Neural progenitor cell (in vitro differentiated cells): ENCODE results near the gene STK32B. TPM values are rescaled to one million over a fixed set of nuclear protein-coding genes. Genes with fewer than 3 reads are reported as not detected.

ENCODE experiments used
- DNase-seq: peaks from one replicate; pipeline ENCODE4 v3.0.0-alpha.2; 2016; ENCODE audit warnings: low spot score
- H2AFZ ChIP-seq: fragments of 200-600 bp; sonication (generic); replicated peaks from 2 replicates; pipeline ENCODE4 v1.6.1; 2016; ENCODE audit warnings: antibody characterized with exemption
- H3F3A ChIP-seq: fragments of 200-600 bp; sonication (generic); 2 replicates; pipeline ENCODE4 v1.6.1; 2016; ENCODE audit warnings: antibody characterized with exemption, low read depth
- H3K27ac ChIP-seq: fragments of 200-600 bp; sonication (generic); 2 replicates; pipeline ENCODE4 v1.5.1; 2016; ENCODE audit warnings: mild to moderate bottlenecking
- H3K27me3 ChIP-seq: fragments of 200-600 bp; sonication (generic); 2 replicates; pipeline ENCODE4 v1.6.1; 2016; ENCODE audit warnings: mild to moderate bottlenecking, moderate library complexity
- H3K36me3 ChIP-seq: fragments of 200-600 bp; sonication (generic); 2 replicates; pipeline ENCODE4 v1.5.1; 2016
- H3K4me1 ChIP-seq: fragments of 200-600 bp; sonication (generic); 2 replicates; pipeline ENCODE4 v1.6.1; 2016; ENCODE audit warnings: mixed run types
- H3K4me2 ChIP-seq: fragments of 200-600 bp; sonication (generic); 2 replicates; pipeline ENCODE4 v1.6.1; 2016
- H3K4me3 ChIP-seq: fragments of 200-600 bp; sonication (generic); 2 replicates; pipeline ENCODE4 v1.5.1; 2016
- H3K79me2 ChIP-seq: fragments of 200-600 bp; sonication (generic); 2 replicates; pipeline ENCODE4 v1.6.1; 2016; ENCODE audit warnings: low read depth
- H3K9ac ChIP-seq: fragments of 200-600 bp; sonication (generic); 2 replicates; pipeline ENCODE4 v1.6.1; 2016
- H3K9me3 ChIP-seq: fragments of 200-600 bp; sonication (generic); 2 replicates; pipeline ENCODE4 v1.5.1; 2016; ENCODE audit warnings: low read depth
- H4K20me1 ChIP-seq: fragments of 200-600 bp; sonication (generic); 2 replicates; pipeline ENCODE4 v1.6.1; 2016; ENCODE audit warnings: low read depth
- H3K27ac Mint-ChIP-seq: 3 replicates; pipeline ENCODE4 v1.8.0; 2021; ENCODE audit warnings: mixed read lengths
- H3K27me3 Mint-ChIP-seq: 2 replicates; pipeline ENCODE4 v1.8.0; 2022; ENCODE audit warnings: low read depth, mild to moderate bottlenecking, inconsistent platforms, moderate library complexity, mixed read lengths; ENCODE audit not compliant: insufficient read depth
- H3K36me3 Mint-ChIP-seq: 3 replicates; pipeline ENCODE4 v1.8.0; 2021; ENCODE audit warnings: mixed read lengths
- H3K4me1 Mint-ChIP-seq: 3 replicates; pipeline ENCODE4 v1.8.0; 2021; ENCODE audit warnings: mixed read lengths
- H3K4me3 Mint-ChIP-seq: 3 replicates; pipeline ENCODE4 v1.8.0; 2021; ENCODE audit warnings: mild to moderate bottlenecking, moderate library complexity, mixed read lengths
- H3K9me3 Mint-ChIP-seq: 3 replicates; pipeline ENCODE4 v1.8.0; 2020; ENCODE audit warnings: mixed read lengths
- CTCF ChIP-seq: fragments of 200-600 bp; sonication (generic); IDR thresholded peaks from 2 replicates; pipeline ENCODE4 v1.5.1; 2017; ENCODE audit warnings: antibody characterized with exemption, mild to moderate bottlenecking
- EZH2 ChIP-seq: fragments of 200-600 bp; sonication (generic); IDR thresholded peaks from 2 replicates; pipeline ENCODE4 v1.6.1; 2017; ENCODE audit warnings: antibody characterized with exemption, mild to moderate bottlenecking, moderate library complexity
- EZH2phosphoT487 ChIP-seq: fragments of 200-600 bp; sonication (generic); IDR thresholded peaks from 2 replicates; pipeline ENCODE4 v1.6.1; 2017; ENCODE audit warnings: antibody characterized with exemption
- total RNA-seq: library from RNA; depleted of rRNA; stranded (reverse); fragments of >200 nt; gene quantifications from 2 replicates; pipeline ENCODE4 v1.2.3, GENCODE V29; 2015; ENCODE audit warnings: low replicate concordance

Gene STK32B
- total RNA-seq, 1 donor from 2014 or later, result 2.5 TPM

DNA sequence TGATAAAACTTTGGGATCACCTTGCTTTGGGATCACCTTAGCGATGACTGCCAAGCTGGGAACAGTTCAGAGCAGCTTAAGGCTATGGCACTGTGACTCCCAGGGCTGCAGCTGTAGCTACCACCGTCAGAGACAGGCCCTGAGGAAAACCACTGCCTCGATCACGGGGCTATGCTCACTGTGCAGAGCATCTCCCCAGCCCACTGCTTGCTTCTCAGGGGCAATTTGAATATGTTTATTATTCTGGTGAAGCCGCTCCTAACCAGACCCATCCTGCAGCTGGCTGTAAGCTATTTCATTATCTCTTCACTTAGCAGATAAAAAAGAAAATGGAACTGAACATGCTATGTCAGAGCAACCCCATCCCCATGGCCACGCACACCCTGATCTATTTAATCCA, 328.6 kb downstream of the STK32B start:
- Histone ChIP-seq H4K20me1 (no peaks in the 10 kb centered on the region), H3K9me3 (no peaks in the 10 kb centered on the region), H3K79me2 (no peaks in the 10 kb centered on the region), H3K4me3 (no peak overlapping the region), H2AFZ (no peak overlapping the region), H3F3A (no peaks in the 10 kb centered on the region), H3K4me2 (no peak overlapping the region), H3K4me1 (no peaks in the 10 kb centered on the region), H3K27me3 (no peaks in the 10 kb centered on the region), H3K36me3 (no peaks in the 10 kb centered on the region), H3K27ac (no peak overlapping the region), H3K9ac (no peak overlapping the region)
- H3K4me1 Mint-ChIP-seq, result no peaks in the 10 kb centered on the region
- no peak overlapping the region for H3K27ac Mint-ChIP-seq
- H3K36me3 Mint-ChIP-seq, result no peaks in the 10 kb centered on the region
- peaks cover 2% of the 10 kb centered on the region for H3K9me3 Mint-ChIP-seq
- no peak overlapping the region for H3K4me3 Mint-ChIP-seq
- DNase-seq, result no peak
- peaks cover 6% of the 10 kb centered on the region for H3K27me3 Mint-ChIP-seq
- no peak for TF ChIP-seq EZH2
- no peak for TF ChIP-seq EZH2phosphoT487
- TF ChIP-seq CTCF, result no peak

- H3F3A ChIP-seq, result no peaks in the 10 kb centered on the region
Measured at GRCh38 chr4:5381961-5382441, 330.7 kb downstream of the STK32B start.

DNA sequence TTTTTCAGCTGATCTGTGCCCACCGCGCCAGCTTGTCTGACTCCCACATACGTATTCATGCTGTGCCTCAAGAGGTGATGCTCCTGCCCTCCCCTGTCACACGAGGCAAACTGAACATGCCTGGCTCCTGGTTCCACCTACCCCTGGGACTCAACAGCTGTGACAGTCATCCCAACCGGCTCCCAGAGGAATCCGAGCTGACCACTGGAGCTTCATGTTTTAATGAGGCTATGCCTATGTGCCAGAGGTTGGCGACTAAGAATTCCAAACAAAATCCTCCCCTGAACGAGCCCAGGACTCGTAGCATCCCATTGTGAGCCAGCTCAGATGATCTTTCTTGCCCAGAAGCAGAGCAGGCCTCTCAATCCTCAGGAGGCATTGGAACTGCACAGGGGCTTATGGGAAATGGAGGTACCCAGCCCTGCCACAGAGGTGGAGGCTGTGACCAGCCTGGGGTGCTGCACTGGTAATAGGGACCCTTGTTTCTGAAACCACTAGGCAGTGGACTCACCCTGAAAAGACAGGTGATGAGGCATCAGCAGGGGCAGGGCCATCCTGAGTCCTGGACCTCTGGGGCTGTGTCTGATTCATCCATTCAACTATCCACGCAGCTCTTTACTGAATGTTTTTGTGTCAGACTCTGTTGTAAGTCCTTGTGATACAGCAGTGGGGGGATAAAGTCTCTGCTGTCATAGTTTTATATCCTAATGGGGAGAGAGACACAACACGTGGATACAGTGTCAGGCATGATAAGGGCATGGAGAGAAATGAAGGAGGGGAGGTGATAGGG, 332.1 kb downstream of the STK32B start:
- TF ChIP-seq CTCF, result no peak
- TF ChIP-seq EZH2, result no peak
- TF ChIP-seq EZH2phosphoT487, result no peak
- no peak for DNase-seq
- H3K27ac Mint-ChIP-seq, result no peak overlapping the region

More at GRCh38 chr4:5381961-5382441, 330.7 kb downstream of the STK32B start:
- Histone ChIP-seq H3K9me3 (no peaks in the 10 kb centered on the region), H3K9ac (no peak overlapping the region), H3K27ac (no peak overlapping the region), H3K79me2 (no peaks in the 10 kb centered on the region), H4K20me1 (no peaks in the 10 kb centered on the region), H2AFZ (no peak overlapping the region), H3K4me2 (no peak overlapping the region), H3K4me3 (no peak overlapping the region), H3K27me3 (no peaks in the 10 kb centered on the region), H3K36me3 (no peaks in the 10 kb centered on the region), H3K4me1 (no peaks in the 10 kb centered on the region)
- Mint-ChIP-seq H3K36me3 (no peaks in the 10 kb centered on the region), H3K27me3 (peaks cover 6% of the 10 kb centered on the region), H3K27ac (no peak overlapping the region), H3K4me1 (no peaks in the 10 kb centered on the region), H3K9me3 (peaks cover 2% of the 10 kb centered on the region), H3K4me3 (no peak overlapping the region)
- TF ChIP-seq EZH2 (no peak), EZH2phosphoT487 (no peak), CTCF (no peak)
- DNase-seq, result no peak

More for the DNA sequence above, 332.1 kb downstream of the STK32B start:
- Mint-ChIP-seq H3K36me3 (no peaks in the 10 kb centered on the region), H3K4me3 (no peak overlapping the region), H3K9me3 (no peaks in the 10 kb centered on the region), H3K4me1 (no peaks in the 10 kb centered on the region), H3K27me3 (peaks cover 4% of the 10 kb centered on the region)
- Histone ChIP-seq H3K36me3 (no peaks in the 10 kb centered on the region), H2AFZ (no peak overlapping the region), H3F3A (no peaks in the 10 kb centered on the region), H3K79me2 (no peaks in the 10 kb centered on the region), H4K20me1 (no peaks in the 10 kb centered on the region), H3K27me3 (no peaks in the 10 kb centered on the region), H3K4me2 (no peak overlapping the region), H3K9me3 (no peaks in the 10 kb centered on the region), H3K4me3 (no peak overlapping the region), H3K9ac (no peak overlapping the region), H3K27ac (no peak overlapping the region), H3K4me1 (no peaks in the 10 kb centered on the region)
